HG03095 (cell line): ENCODE measurements around the gene CIROP.

Experiments
- ATAC-seq: cut with Tn5 transposase; IDR thresholded peaks from one replicate; pipeline ENCODE4 v1.9.1; 2021; ENCODE audit warnings: moderate library complexity; ENCODE audit not compliant: unreplicated experiment

CIROP gene

GRCh38 chr14:23130871-23131270 lies 26.1 kb upstream of the CIROP start:
- ATAC-seq = no peak

GRCh38 chr14:23129759-23130316 lies 25.0 kb upstream of the CIROP start:
- ATAC-seq = no peak

- ATAC-seq = no peak
Measured at GRCh38 chr14:23128969-23129758, 24.4 kb upstream of the CIROP start.

- no peak for ATAC-seq
Measured at GRCh38 chr14:23127861-23128260, 23.1 kb upstream of the CIROP start.

- no peak for ATAC-seq
Measured at GRCh38 chr14:23126548-23127278, 21.9 kb upstream of the CIROP start.

GRCh38 chr14:23125933-23126524 lies 21.2 kb upstream of the CIROP start:
- no peak for ATAC-seq

GRCh38 chr14:23125011-23125410 lies 20.2 kb upstream of the CIROP start:
- no peak for ATAC-seq

GRCh38 chr14:23124337-23124954 lies 19.7 kb upstream of the CIROP start:
- no peak for ATAC-seq

- ATAC-seq = no peak
Measured at GRCh38 chr14:23123419-23123818, 18.6 kb upstream of the CIROP start.

- ATAC-seq = no peak
Measured at GRCh38 chr14:23122086-23122485, 17.3 kb upstream of the CIROP start.

- peak; percentile 51 for ATAC-seq
Measured at GRCh38 chr14:23121361-23121771, 16.6 kb upstream of the CIROP start.

GRCh38 chr14:23120541-23121251 lies 15.9 kb upstream of the CIROP start:
- ATAC-seq = peak; percentile 68

- no peak for ATAC-seq
Measured at GRCh38 chr14:23119363-23120327, 14.9 kb upstream of the CIROP start.

GRCh38 chr14:23118506-23119362 lies 13.9 kb upstream of the CIROP start, which contains the start of gene CEBPE:
Gene CEBPE (minus strand): TSS chr14:23119255. CDS start chr14:23119091, 164 bp downstream.
- ATAC-seq = no peak

- ATAC-seq = no peak
Measured at GRCh38 chr14:23117371-23118020, 12.7 kb upstream of the CIROP start.

- ATAC-seq = no peak
Measured at GRCh38 chr14:23115918-23116317, 11.1 kb upstream of the CIROP start.

- ATAC-seq = no peak
Measured at GRCh38 chr14:23115039-23115731, 10.4 kb upstream of the CIROP start.
